Measurements from ENCODE around the gene ARMC9. TPM values are rescaled to one million over a fixed set of nuclear protein-coding genes. Genes with fewer than 3 reads are reported as not detected.

Gene ARMC9
- total RNA-seq, 4 donors from 2014 or later = 0.20 to 7.2 (median 3.2) TPM

GRCh38 chr2:231288590-231288989 is 90.2 kb downstream of the ARMC9 start:
- in situ Hi-C loops (cut with MboI; ENCODE audit: low sequenced_read_pairs in 4 of 4) = no loop called here
- DNase-seq (no peak), ATAC-seq (no peak)
- Histone ChIP-seq H3K4me1 (no peaks in the 10 kb centered on the region), H3K36me3 (no peaks in the 10 kb centered on the region), H3K4me3 (no peak overlapping the region), H3K27ac (no peak overlapping the region), H3K9me3 (no peaks in the 10 kb centered on the region), H3K27me3 (no peaks in the 10 kb centered on the region)
- no peak for TF ChIP-seq POLR2A (IDR thresholded peaks at IDR 0.05)
- no peak for TF ChIP-seq CTCF (IDR thresholded peaks at IDR 0.05 in 4 of 5, conservative IDR thresholded peaks at IDR 0.05 in 1 of 5)
- intact Hi-C loops (cut with DNase I; ENCODE audit: low total_unique reads) = no loop called here

DNA sequence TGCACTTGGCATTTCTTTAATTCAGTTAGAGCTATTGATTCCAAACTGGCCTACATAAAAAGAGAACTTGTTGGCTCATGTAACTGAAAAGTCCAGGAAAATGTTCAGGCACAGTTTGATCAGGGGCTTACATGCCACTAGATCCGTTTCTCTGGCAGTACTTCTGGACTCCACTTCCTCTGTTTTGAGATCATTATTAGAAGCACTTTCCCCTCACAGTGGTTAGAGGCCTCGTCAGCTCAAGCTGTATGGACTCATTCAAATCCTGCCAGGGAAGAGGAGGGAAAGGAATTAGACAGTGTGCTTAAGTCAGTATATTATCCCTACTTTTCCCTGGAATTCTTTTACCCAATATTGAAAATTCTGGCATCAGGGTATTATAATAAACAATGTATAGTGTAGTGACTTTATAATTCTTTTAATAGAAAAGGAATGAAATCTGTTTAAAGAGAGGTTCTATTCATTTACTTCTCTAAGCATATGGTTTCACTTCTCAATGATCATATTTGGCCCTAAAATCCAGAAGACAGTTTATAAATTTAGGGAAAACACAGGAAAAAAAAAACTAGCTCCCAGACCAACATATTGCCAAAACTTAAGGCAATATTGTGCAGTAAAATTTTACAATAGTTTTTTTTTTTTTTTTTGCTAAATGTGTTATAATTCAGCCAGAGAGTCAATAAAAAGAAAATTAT is 92.0 kb downstream of the ARMC9 start:
- TF ChIP-seq CTCF (IDR thresholded peaks at IDR 0.05 in 4 of 5, conservative IDR thresholded peaks at IDR 0.05 in 1 of 5) = no peak
- TF ChIP-seq POLR2A (IDR thresholded peaks at IDR 0.05) = no peak
- no peak for DNase-seq
- no peak overlapping the region for H3K4me3 ChIP-seq
- no peak for ATAC-seq
- no peaks in the 10 kb centered on the region for H3K9me3 ChIP-seq
- H3K4me1 ChIP-seq = no peaks in the 10 kb centered on the region
- no peaks in the 10 kb centered on the region for H3K27me3 ChIP-seq
- no peak overlapping the region for H3K27ac ChIP-seq
- in situ Hi-C loops (cut with MboI; ENCODE audit: low sequenced_read_pairs in 4 of 4) (no loop called here), intact Hi-C loops (cut with DNase I; ENCODE audit: low total_unique reads) (loop anchor here (10.0 kb wide), 1 partner anchor 124 kb away; no protein-coding TSS in a partner anchor)
- H3K36me3 ChIP-seq = no peaks in the 10 kb centered on the region

GRCh38 chr2:231292472-231293134 is 94.2 kb downstream of the ARMC9 start:
- TF ChIP-seq POLR2A (IDR thresholded peaks at IDR 0.05) (no peak), CTCF (IDR thresholded peaks at IDR 0.05 in 4 of 5, conservative IDR thresholded peaks at IDR 0.05 in 1 of 5) (no peak)
- in situ Hi-C loops (cut with MboI; ENCODE audit: low sequenced_read_pairs in 4 of 4) = no loop called here

DNA sequence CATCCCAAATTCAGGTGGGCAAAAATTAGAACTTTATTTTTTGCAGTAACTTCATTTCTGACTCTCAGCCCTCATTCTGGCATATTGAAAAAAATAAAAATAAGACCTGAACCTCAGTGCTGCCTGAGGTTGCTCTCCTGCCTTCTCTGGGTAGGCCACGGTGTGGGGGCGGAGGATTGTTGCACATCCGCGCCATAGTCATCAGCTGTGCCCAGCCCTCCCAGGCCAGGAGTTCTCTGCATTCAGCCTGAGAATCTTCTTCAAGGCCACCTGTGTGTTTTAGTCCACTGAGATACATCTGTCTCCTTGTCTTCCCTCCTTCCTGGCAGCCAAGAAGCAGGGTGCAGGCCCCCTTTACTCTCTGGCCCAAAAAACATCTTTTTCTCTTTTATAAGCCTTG is 94.7 kb downstream of the ARMC9 start:
- TF ChIP-seq CTCF (IDR thresholded peaks at IDR 0.05 in 4 of 5, conservative IDR thresholded peaks at IDR 0.05 in 1 of 5) = no peak
- no peak for TF ChIP-seq POLR2A (IDR thresholded peaks at IDR 0.05)
- no peak for ATAC-seq
- DNase-seq = no peak
- H3K4me3 ChIP-seq = no peak overlapping the region
- H3K27ac ChIP-seq = no peak overlapping the region
- no peaks in the 10 kb centered on the region for H3K9me3 ChIP-seq
- H3K27me3 ChIP-seq = no peaks in the 10 kb centered on the region
- intact Hi-C loops (cut with DNase I; ENCODE audit: low total_unique reads) (loop anchor here (10.0 kb wide), 1 partner anchor 122 kb away; no protein-coding TSS in a partner anchor), in situ Hi-C loops (cut with MboI; ENCODE audit: low sequenced_read_pairs in 4 of 4) (no loop called here)
- H3K36me3 ChIP-seq = no peaks in the 10 kb centered on the region
- no peaks in the 10 kb centered on the region for H3K4me1 ChIP-seq

More at GRCh38 chr2:231292472-231293134, 94.2 kb downstream of the ARMC9 start:
- Histone ChIP-seq H3K36me3 (no peaks in the 10 kb centered on the region), H3K4me1 (no peaks in the 10 kb centered on the region), H3K4me3 (no peak overlapping the region), H3K9me3 (no peaks in the 10 kb centered on the region), H3K27me3 (no peaks in the 10 kb centered on the region), H3K27ac (no peak overlapping the region)
- ATAC-seq = no peak
- no peak for DNase-seq
- intact Hi-C loops (cut with DNase I; ENCODE audit: low total_unique reads) = loop anchor here (10.0 kb wide), 1 partner anchor 122 kb away; no protein-coding TSS in a partner anchor

All from gastrocnemius medialis (tissue), 4 donors.